Neural cell (in vitro differentiated cells): ENCODE measurements around the gene ZNF425. TPM values are rescaled to one million over a fixed set of nuclear protein-coding genes. Genes with fewer than 3 reads are reported as not detected.

ENCODE experiments used
- H2AFZ ChIP-seq: fragments of 200-600, 300-800 bp; sonication (generic), shearing (Covaris generic); 2 replicates; pipeline ENCODE4 v1.6.0; 2014; ENCODE audit warnings: low read depth, mild to moderate bottlenecking, antibody characterized with exemption, low read length, moderate library complexity
- H3F3A ChIP-seq: fragments of 200-600 bp; shearing (Covaris generic); 2 replicates; pipeline ENCODE4 v1.6.1; 2016; ENCODE audit warnings: mild to moderate bottlenecking, moderate library complexity, mixed read lengths, antibody characterized with exemption, low read length; ENCODE audit not compliant: insufficient read depth, poor library complexity, severe bottlenecking
- H3K27ac ChIP-seq: fragments of 200-600, 300-800 bp; sonication (generic), shearing (Covaris generic); 2 replicates; pipeline ENCODE4 v1.5.1; 2014; ENCODE audit warnings: mild to moderate bottlenecking, low read length, moderate library complexity
- H3K27me3 ChIP-seq: fragments of 300-800, 200-600 bp; sonication (generic), shearing (Covaris generic); 2 replicates; pipeline ENCODE4 v1.6.0; 2014; ENCODE audit warnings: mild to moderate bottlenecking, low read depth, low read length, moderate library complexity; ENCODE audit not compliant: insufficient read depth
- H3K36me3 ChIP-seq: fragments of 300-800, 200-600 bp; sonication (generic), shearing (Covaris generic); 2 replicates; pipeline ENCODE4 v1.5.1; 2014; ENCODE audit warnings: mild to moderate bottlenecking, antibody characterized with exemption, low read length, moderate library complexity; ENCODE audit not compliant: insufficient read depth
- H3K4me2 ChIP-seq: fragments of 300-800, 200-600 bp; sonication (generic), shearing (Covaris generic); 2 replicates; pipeline ENCODE4 v1.6.0; 2014; ENCODE audit warnings: mild to moderate bottlenecking, low read length
- H3K4me3 ChIP-seq: fragments of 300-800, 200-600 bp; sonication (generic), shearing (Covaris generic); 2 replicates; pipeline ENCODE4 v1.5.1; 2014; ENCODE audit warnings: mild to moderate bottlenecking, low read length, moderate library complexity
- H3K79me2 ChIP-seq: fragments of 200-600 bp; shearing (Covaris generic); replicated peaks from 2 replicates; pipeline ENCODE4 v1.6.0; 2014; ENCODE audit warnings: mild to moderate bottlenecking, low read length, moderate library complexity; ENCODE audit not compliant: insufficient read depth
- H3K9ac ChIP-seq: fragments of 300-800, 200-600 bp; sonication (generic), shearing (Covaris generic); 2 replicates; pipeline ENCODE4 v1.6.1; 2016; ENCODE audit warnings: mild to moderate bottlenecking, low read length, mixed read lengths
- H3K9me2 ChIP-seq: fragments of 200-600 bp; shearing (Covaris generic); 2 replicates; pipeline ENCODE4 v1.6.1; 2016; ENCODE audit warnings: mild to moderate bottlenecking, low read length, mixed read lengths; ENCODE audit not compliant: insufficient read depth
- H3K9me3 ChIP-seq: fragments of 200-600, 300-800 bp; sonication (generic), shearing (Covaris generic); 2 replicates; pipeline ENCODE4 v1.6.1; 2016; ENCODE audit warnings: mild to moderate bottlenecking, mixed run types, low read length, moderate library complexity, mixed read lengths
- H4K20me1 ChIP-seq: fragments of 200-600 bp; shearing (Covaris generic); 2 replicates; pipeline ENCODE4 v1.6.1; 2016; ENCODE audit warnings: mild to moderate bottlenecking, mixed run types; ENCODE audit not compliant: insufficient read depth
- EP300 ChIP-seq: fragments of 450-650 bp; conservative IDR thresholded peaks from 2 replicates; pipeline ENCODE4 v1.6.1; 2014; ENCODE audit warnings: antibody characterized with exemption, mild to moderate bottlenecking, moderate library complexity; ENCODE audit not compliant: poor library complexity, severe bottlenecking
- EZH2 ChIP-seq: fragments of 200-600, 300-800 bp; shearing (Covaris generic), sonication (generic); IDR thresholded peaks from 2 replicates; pipeline ENCODE4 v1.6.1; 2014; ENCODE audit warnings: antibody characterized with exemption, low read length, borderline replicate concordance, mild to moderate bottlenecking; ENCODE audit not compliant: insufficient read depth, poor library complexity, severe bottlenecking
- MXI1 ChIP-seq: fragments of 450-650 bp; conservative IDR thresholded peaks from 2 replicates; pipeline ENCODE4 v1.6.1; 2014; ENCODE audit warnings: antibody characterized with exemption, mild to moderate bottlenecking; ENCODE audit not compliant: poor library complexity, severe bottlenecking
- POLR2AphosphoS5 ChIP-seq: IDR thresholded peaks from 2 replicates; pipeline ENCODE4 v1.6.1; 2012
- RAD21 ChIP-seq: fragments of 450-650 bp; conservative IDR thresholded peaks from 2 replicates; pipeline ENCODE4 v1.6.1; 2014; ENCODE audit warnings: antibody characterized with exemption, mild to moderate bottlenecking, moderate library complexity
- SMC3 ChIP-seq: fragments of 450-650 bp; conservative IDR thresholded peaks from 2 replicates; pipeline ENCODE4 v1.6.1; 2014; ENCODE audit warnings: antibody characterized with exemption, mild to moderate bottlenecking, moderate library complexity; ENCODE audit not compliant: poor library complexity
- TAF1 ChIP-seq: IDR thresholded peaks from 2 replicates; pipeline ENCODE4 v1.6.1; 2012; ENCODE audit warnings: low read depth
- polyA plus RNA-seq: library from polyadenylated mRNA; depleted of rRNA; stranded (reverse); fragments of >200 nt; gene quantifications from 2 replicates; pipeline ENCODE4 v1.2.3, GENCODE V29; 2014
- TF ChIP-seq, protein P1 (sequence below): fragments of 450-650 bp; IDR thresholded peaks from 2 replicates; pipeline ENCODE4 v1.5.1; 2014; ENCODE audit warnings: antibody characterized with exemption, mild to moderate bottlenecking, moderate library complexity; ENCODE audit not compliant: poor library complexity, severe bottlenecking
- TF ChIP-seq, protein P2 (sequence below): IDR thresholded peaks from 2 replicates; pipeline ENCODE4 v1.6.1; 2012; ENCODE audit warnings: borderline replicate concordance

ZNF425 gene
- polyA plus RNA-seq, 1 donor from 2014 or later = 5.1 TPM

DNA sequence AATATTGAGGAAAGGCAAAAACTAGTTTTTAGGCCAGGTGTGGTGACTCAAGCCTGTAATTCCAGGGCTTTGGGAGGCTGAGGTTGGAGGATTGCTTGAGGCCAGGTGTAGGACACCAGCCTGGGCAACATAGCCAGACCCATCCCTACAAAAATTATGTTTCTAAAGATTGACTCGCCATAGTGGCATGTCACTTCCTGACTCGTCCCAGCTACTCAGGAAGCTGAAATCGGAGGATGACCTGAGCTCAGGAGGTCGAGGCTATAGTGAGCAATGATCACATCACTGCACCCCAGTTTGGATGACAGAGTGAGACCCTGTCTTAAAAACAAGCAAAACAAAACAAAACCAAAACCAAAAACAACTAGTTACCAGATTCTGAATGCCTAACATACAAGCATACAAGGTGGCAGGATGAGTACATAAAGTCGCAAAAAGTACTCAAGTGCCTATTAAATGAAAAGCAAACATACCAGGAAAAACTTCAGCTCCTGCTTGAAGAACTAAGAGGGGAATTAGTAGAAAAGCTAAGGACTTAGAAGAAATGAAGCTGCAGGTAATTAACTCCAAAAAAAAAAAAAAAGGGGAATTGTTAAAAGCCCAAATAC, 35.2 kb upstream of the ZNF425 start:
- H3K9me2 ChIP-seq = no peaks in the 10 kb centered on the region
- H3F3A ChIP-seq = no peaks in the 10 kb centered on the region
- H3K4me2 ChIP-seq = no peak overlapping the region
- H3K27me3 ChIP-seq = no peaks in the 10 kb centered on the region
- no peak overlapping the region for H3K4me3 ChIP-seq
- H3K27ac ChIP-seq = no peak overlapping the region
- no peak overlapping the region for H3K9ac ChIP-seq
- H3K36me3 ChIP-seq = no peaks in the 10 kb centered on the region
- no peak for TF ChIP-seq EP300
- TF ChIP-seq, protein P1, sequence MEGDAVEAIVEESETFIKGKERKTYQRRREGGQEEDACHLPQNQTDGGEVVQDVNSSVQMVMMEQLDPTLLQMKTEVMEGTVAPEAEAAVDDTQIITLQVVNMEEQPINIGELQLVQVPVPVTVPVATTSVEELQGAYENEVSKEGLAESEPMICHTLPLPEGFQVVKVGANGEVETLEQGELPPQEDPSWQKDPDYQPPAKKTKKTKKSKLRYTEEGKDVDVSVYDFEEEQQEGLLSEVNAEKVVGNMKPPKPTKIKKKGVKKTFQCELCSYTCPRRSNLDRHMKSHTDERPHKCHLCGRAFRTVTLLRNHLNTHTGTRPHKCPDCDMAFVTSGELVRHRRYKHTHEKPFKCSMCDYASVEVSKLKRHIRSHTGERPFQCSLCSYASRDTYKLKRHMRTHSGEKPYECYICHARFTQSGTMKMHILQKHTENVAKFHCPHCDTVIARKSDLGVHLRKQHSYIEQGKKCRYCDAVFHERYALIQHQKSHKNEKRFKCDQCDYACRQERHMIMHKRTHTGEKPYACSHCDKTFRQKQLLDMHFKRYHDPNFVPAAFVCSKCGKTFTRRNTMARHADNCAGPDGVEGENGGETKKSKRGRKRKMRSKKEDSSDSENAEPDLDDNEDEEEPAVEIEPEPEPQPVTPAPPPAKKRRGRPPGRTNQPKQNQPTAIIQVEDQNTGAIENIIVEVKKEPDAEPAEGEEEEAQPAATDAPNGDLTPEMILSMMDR = no peak
- no peak for TF ChIP-seq RAD21
- TF ChIP-seq, protein P2, sequence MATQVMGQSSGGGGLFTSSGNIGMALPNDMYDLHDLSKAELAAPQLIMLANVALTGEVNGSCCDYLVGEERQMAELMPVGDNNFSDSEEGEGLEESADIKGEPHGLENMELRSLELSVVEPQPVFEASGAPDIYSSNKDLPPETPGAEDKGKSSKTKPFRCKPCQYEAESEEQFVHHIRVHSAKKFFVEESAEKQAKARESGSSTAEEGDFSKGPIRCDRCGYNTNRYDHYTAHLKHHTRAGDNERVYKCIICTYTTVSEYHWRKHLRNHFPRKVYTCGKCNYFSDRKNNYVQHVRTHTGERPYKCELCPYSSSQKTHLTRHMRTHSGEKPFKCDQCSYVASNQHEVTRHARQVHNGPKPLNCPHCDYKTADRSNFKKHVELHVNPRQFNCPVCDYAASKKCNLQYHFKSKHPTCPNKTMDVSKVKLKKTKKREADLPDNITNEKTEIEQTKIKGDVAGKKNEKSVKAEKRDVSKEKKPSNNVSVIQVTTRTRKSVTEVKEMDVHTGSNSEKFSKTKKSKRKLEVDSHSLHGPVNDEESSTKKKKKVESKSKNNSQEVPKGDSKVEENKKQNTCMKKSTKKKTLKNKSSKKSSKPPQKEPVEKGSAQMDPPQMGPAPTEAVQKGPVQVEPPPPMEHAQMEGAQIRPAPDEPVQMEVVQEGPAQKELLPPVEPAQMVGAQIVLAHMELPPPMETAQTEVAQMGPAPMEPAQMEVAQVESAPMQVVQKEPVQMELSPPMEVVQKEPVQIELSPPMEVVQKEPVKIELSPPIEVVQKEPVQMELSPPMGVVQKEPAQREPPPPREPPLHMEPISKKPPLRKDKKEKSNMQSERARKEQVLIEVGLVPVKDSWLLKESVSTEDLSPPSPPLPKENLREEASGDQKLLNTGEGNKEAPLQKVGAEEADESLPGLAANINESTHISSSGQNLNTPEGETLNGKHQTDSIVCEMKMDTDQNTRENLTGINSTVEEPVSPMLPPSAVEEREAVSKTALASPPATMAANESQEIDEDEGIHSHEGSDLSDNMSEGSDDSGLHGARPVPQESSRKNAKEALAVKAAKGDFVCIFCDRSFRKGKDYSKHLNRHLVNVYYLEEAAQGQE = no peak
- no peak for TF ChIP-seq TAF1
- TF ChIP-seq EZH2 = no peak
- TF ChIP-seq MXI1 = no peak
- no peak for TF ChIP-seq SMC3
- no peak for TF ChIP-seq POLR2AphosphoS5
- no peaks in the 10 kb centered on the region for H3K79me2 ChIP-seq
- H2AFZ ChIP-seq = no peak overlapping the region
- H4K20me1 ChIP-seq = no peaks in the 10 kb centered on the region
- no peaks in the 10 kb centered on the region for H3K9me3 ChIP-seq

DNA sequence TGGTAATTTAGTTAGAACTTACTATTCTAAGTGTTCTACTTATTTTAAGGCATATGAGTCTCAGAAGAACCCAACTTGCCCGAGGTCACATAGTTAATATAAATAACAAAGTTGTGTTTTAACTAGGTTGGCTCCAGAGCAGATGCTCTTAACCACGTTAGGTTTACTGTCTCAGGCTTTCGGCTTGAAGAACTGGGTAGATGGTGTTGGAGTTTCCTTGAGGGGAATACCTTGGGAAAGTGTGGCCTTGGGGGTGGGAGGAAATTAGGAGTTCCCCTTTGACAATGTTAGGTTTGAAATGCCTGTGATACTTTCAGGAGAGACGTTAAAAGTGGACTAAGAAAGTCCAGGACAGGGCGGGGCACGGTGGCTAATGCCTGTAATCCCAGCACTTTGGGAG, 30.8 kb upstream of the ZNF425 start:
- Histone ChIP-seq H2AFZ (no peak overlapping the region), H3F3A (no peaks in the 10 kb centered on the region), H3K9me2 (no peaks in the 10 kb centered on the region), H3K4me3 (no peak overlapping the region), H4K20me1 (no peaks in the 10 kb centered on the region), H3K27me3 (no peaks in the 10 kb centered on the region), H3K4me2 (no peak overlapping the region), H3K36me3 (no peaks in the 10 kb centered on the region), H3K9me3 (no peaks in the 10 kb centered on the region), H3K79me2 (peaks cover under 1% of the 10 kb centered on the region), H3K9ac (no peak overlapping the region), H3K27ac (no peak overlapping the region)
- TF ChIP-seq RAD21 = no peak

DNA sequence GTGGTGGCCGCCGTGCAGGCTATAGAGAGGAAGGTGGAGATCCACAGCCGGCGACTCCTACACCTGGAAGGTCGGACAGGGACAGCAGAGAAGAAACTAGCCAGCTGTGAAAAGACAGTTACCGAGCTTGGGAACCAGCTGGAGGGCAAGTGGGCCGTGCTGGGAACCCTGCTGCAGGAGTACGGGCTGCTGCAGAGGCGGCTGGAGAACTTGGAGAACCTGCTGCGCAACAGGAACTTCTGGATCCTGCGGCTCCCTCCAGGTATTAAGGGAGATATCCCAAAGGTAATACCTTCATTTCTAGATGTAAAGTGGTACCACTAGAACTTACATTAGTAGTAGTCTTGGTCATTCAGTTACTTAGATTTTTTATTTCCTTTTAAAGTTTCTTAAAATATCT, 27.9 kb upstream of the ZNF425 start:
- no peak overlapping the region for H3K4me2 ChIP-seq
- peaks cover 28% of the 10 kb centered on the region for H3K79me2 ChIP-seq

More for the DNA sequence above, 27.9 kb upstream of the ZNF425 start:
- Histone ChIP-seq H3K27ac (no peak overlapping the region), H3K9me3 (no peaks in the 10 kb centered on the region), H3K4me3 (no peak overlapping the region), H4K20me1 (no peaks in the 10 kb centered on the region), H3K9ac (no peak overlapping the region), H3K27me3 (no peaks in the 10 kb centered on the region), H3F3A (no peaks in the 10 kb centered on the region), H3K9me2 (no peaks in the 10 kb centered on the region), H3K36me3 (no peaks in the 10 kb centered on the region), H2AFZ (no peak overlapping the region)
- TF ChIP-seq EP300 (no peak), EZH2 (no peak), RAD21 (no peak), TAF1 (no peak), MXI1 (no peak), SMC3 (no peak), POLR2AphosphoS5 (no peak)
- TF ChIP-seq, protein P1 = no peak
- TF ChIP-seq, protein P2 = no peak
